ENCODE results near the gene SCRN2.

DNA sequence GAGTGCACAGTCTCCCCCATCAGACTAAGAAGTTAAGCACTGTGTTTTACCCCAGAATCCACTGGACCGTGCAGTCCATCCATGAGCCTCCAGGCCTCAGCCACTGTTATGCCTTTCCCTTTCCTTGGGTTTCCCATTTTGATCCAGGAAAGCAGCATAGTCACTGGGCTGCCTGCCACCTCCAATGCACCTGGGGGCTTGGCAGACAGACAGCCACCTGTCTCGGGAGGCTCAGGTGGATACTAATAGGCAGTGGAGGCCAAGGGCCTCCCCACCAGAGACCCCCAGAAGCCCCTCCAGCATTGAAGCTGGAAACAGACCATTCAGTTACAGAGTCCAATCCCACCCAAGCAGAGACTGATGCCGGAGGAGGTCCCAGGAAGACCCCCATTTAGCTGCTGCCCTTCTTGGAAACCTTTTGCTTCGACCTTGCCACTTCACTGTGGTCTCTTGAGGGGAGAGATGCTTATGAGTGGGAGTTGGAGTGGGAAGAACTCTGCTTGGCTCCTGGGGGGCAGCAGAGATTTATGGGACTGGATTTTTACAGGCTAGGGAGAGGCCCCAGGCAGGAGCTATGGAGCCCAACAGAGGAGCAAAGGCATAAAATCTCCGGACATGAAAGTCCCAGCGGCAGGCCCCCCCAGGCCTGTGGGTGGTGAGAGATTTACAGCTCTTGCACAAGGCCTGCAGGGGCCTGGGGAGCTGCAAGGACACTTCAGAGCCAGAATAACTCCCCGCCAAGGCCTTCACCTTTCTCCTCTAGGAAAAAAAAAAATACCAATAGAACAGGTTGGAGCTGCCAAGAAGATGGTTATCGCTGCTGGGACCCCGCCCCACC, 42.7 kb upstream of the SCRN2 start:
- TF ChIP-seq ELF1 (CRISPR knock-in tag; IDR thresholded peaks at IDR 0.05) (no peak), BHLHE40 (IDR thresholded peaks at IDR 0.05; ENCODE audit: low read length) (no peak), RAD21 (CRISPR knock-in tag; IDR thresholded peaks at IDR 0.05) (no peak), ZNF678 (CRISPR knock-in tag; IDR thresholded peaks at IDR 0.05) (no peak), EP300 (IDR thresholded peaks at IDR 0.05; ENCODE audit: low read depth in 2 of 2, low read length in 2 of 2) (no peak), EP300 (CRISPR knock-in tag; IDR thresholded peaks at IDR 0.05; ENCODE audit: borderline replicate concordance) (no peak)

Measured in HepG2 (cell line).